ENCODE measurements around the gene TSPAN8.
"Not testable (repeated sequence)": the region's sequence is repeated elsewhere in the genome, so short reads cannot be mapped to it uniquely, and the experiment has no call there.

Gene TSPAN8

GRCh38 chr12:71164166-71164565 is 6.4 kb upstream of the TSPAN8 start:
- no peak for DNase-seq (ENCODE audit: low spot score)

GRCh38 chr12:71162832-71163763 is 5.3 kb upstream of the TSPAN8 start:
- DNase-seq (ENCODE audit: low spot score), result no peak

- no peak for DNase-seq (ENCODE audit: low spot score)
These were observed 3.8 kb upstream of the TSPAN8 start for GRCh38 chr12:71161591-71161990.

GRCh38 chr12:71160585-71160984 is 2.8 kb upstream of the TSPAN8 start:
- DNase-seq (ENCODE audit: low spot score), result no peak

GRCh38 chr12:71159878-71160277 is 2.1 kb upstream of the TSPAN8 start:
- no peak for DNase-seq (ENCODE audit: low spot score)

GRCh38 chr12:71159264-71159663 is 1.5 kb upstream of the TSPAN8 start:
- DNase-seq (ENCODE audit: low spot score), result no peak

- no peak for DNase-seq (ENCODE audit: low spot score)
These were observed 623 bp upstream of the TSPAN8 start for GRCh38 chr12:71158361-71158882.

GRCh38 chr12:71155225-71155624 is 2.6 kb downstream of the TSPAN8 start:
- no peak for DNase-seq (ENCODE audit: low spot score)

GRCh38 chr12:71152851-71153250 is 4.9 kb downstream of the TSPAN8 start:
- DNase-seq (ENCODE audit: low spot score), result no peak

GRCh38 chr12:71150041-71150440 is 7.8 kb downstream of the TSPAN8 start:
- DNase-seq (ENCODE audit: low spot score), result not testable (repeated sequence)

GRCh38 chr12:71144682-71145081 is 13.1 kb downstream of the TSPAN8 start:
- no peak for DNase-seq (ENCODE audit: low spot score)

GRCh38 chr12:71142956-71143355 is 14.8 kb downstream of the TSPAN8 start:
- no peak for DNase-seq (ENCODE audit: low spot score)

GRCh38 chr12:71142016-71142415 is 15.8 kb downstream of the TSPAN8 start:
- no peak for DNase-seq (ENCODE audit: low spot score)

- DNase-seq (ENCODE audit: low spot score), result no peak
These were observed 16.3 kb downstream of the TSPAN8 start for GRCh38 chr12:71141378-71141926.

- no peak for DNase-seq (ENCODE audit: low spot score)
These were observed 18.6 kb downstream of the TSPAN8 start for GRCh38 chr12:71139153-71139735.

- DNase-seq (ENCODE audit: low spot score), result no peak
These were observed 19.8 kb downstream of the TSPAN8 start for GRCh38 chr12:71138011-71138410.

GRCh38 chr12:71135812-71136176 is 22.0 kb downstream of the TSPAN8 start:
- DNase-seq (ENCODE audit: low spot score), result no peak

- DNase-seq (ENCODE audit: low spot score), result no peak
These were observed 22.6 kb downstream of the TSPAN8 start for GRCh38 chr12:71135077-71135811.

- no peak for DNase-seq (ENCODE audit: low spot score)
These were observed 23.4 kb downstream of the TSPAN8 start for GRCh38 chr12:71134405-71134804.

GRCh38 chr12:71130521-71131069 is 27.2 kb downstream of the TSPAN8 start:
- no peak for DNase-seq (ENCODE audit: low spot score)

GRCh38 chr12:71129364-71129763 is 28.4 kb downstream of the TSPAN8 start:
- DNase-seq (ENCODE audit: low spot score), result no peak

GRCh38 chr12:71128191-71128788 is 29.5 kb downstream of the TSPAN8 start:
- no peak for DNase-seq (ENCODE audit: low spot score)

Data from ecto neural progenitor cell (in vitro differentiated cells).